ENCODE data around the gene KCNA10. TPM values are rescaled to one million over a fixed set of nuclear protein-coding genes. Genes with fewer than 3 reads are reported as not detected.

Gene KCNA10
- not detected for total RNA-seq

GRCh38 chr1:110519125-110519810 is at the start of gene KCNA10:
Gene KCNA10, minus strand, starts transcription at chr1:110519175. Its CDS starts 388 bp downstream, at chr1:110518787.
- ChIA-PET CTCF (no interaction called here), POLR2A (no interaction called here)

GRCh38 chr1:110566836-110567235 is 47.9 kb upstream of the KCNA10 start:
- CTCF ChIA-PET = no interaction called here
- POLR2A ChIA-PET = no interaction called here

- ChIA-PET POLR2A (no interaction called here), CTCF (interaction anchor here (3.6 kb wide), 1 partner anchor 11 kb away, joined by 10 read pairs; no protein-coding TSS in a partner anchor)
Observed at GRCh38 chr1:110565565-110565964, 46.6 kb upstream of the KCNA10 start.

- ChIA-PET CTCF (interaction anchor here (3.6 kb wide), 1 partner anchor 8 kb away, joined by 10 read pairs; no protein-coding TSS in a partner anchor), POLR2A (no interaction called here)
Observed at GRCh38 chr1:110563089-110563488, 44.1 kb upstream of the KCNA10 start.

- POLR2A ChIA-PET = no interaction called here
- CTCF ChIA-PET = no interaction called here
Observed at GRCh38 chr1:110561596-110561995, 42.6 kb upstream of the KCNA10 start.

- CTCF ChIA-PET = no interaction called here
- POLR2A ChIA-PET = no interaction called here
Observed at GRCh38 chr1:110559157-110559556, 40.2 kb upstream of the KCNA10 start.

- POLR2A ChIA-PET = interaction anchor here (0.7 kb wide), 1 partner anchor 207 kb away, joined by 3 read pairs; no protein-coding TSS in a partner anchor
- CTCF ChIA-PET = interaction anchor here (0.8 to 3.4 kb wide), 3 partner anchors 34 to 226 kb away, joined by 4 to 12 read pairs (median 4); no protein-coding TSS in a partner anchor
Observed at GRCh38 chr1:110557481-110557880, 38.5 kb upstream of the KCNA10 start.

- ChIA-PET CTCF (interaction anchor here (0.7 to 3.4 kb wide), 8 partner anchors 14 to 226 kb away, joined by 3 to 12 read pairs (median 4); no protein-coding TSS in a partner anchor), POLR2A (no interaction called here)
Observed at GRCh38 chr1:110556471-110556807, 37.5 kb upstream of the KCNA10 start.

- CTCF ChIA-PET = interaction anchor here (0.6 to 3.4 kb wide), 16 partner anchors 8 to 231 kb away, joined by 3 to 12 read pairs (median 4); partner anchors contain the start of gene KCNA2
- POLR2A ChIA-PET = no interaction called here
Observed at GRCh38 chr1:110555807-110556470, 37.0 kb upstream of the KCNA10 start.

GRCh38 chr1:110554871-110555801 is 36.2 kb upstream of the KCNA10 start:
- ChIA-PET CTCF (interaction anchor here (0.6 to 3.4 kb wide), 16 partner anchors 9 to 232 kb away, joined by 3 to 12 read pairs (median 4); partner anchors contain the start of gene KCNA2), POLR2A (no interaction called here)

- POLR2A ChIA-PET = no interaction called here
- CTCF ChIA-PET = no interaction called here
Observed at GRCh38 chr1:110551278-110551809, 32.4 kb upstream of the KCNA10 start.

GRCh38 chr1:110549831-110550230 is 30.9 kb upstream of the KCNA10 start:
- ChIA-PET CTCF (no interaction called here), POLR2A (no interaction called here)

GRCh38 chr1:110548381-110548780 is 29.4 kb upstream of the KCNA10 start:
- CTCF ChIA-PET = no interaction called here
- POLR2A ChIA-PET = no interaction called here

- ChIA-PET CTCF (no interaction called here), POLR2A (no interaction called here)
Observed at GRCh38 chr1:110547017-110547416, 28.0 kb upstream of the KCNA10 start.

GRCh38 chr1:110545492-110545891 is 26.5 kb upstream of the KCNA10 start:
- ChIA-PET POLR2A (no interaction called here), CTCF (interaction anchor here (0.9 kb wide), 1 partner anchor 10 kb away, joined by 3 read pairs; no protein-coding TSS in a partner anchor)

- POLR2A ChIA-PET = no interaction called here
- CTCF ChIA-PET = interaction anchor here (0.9 kb wide), 1 partner anchor 11 kb away, joined by 3 read pairs; no protein-coding TSS in a partner anchor
Observed at GRCh38 chr1:110544753-110545152, 25.8 kb upstream of the KCNA10 start.

GRCh38 chr1:110542725-110543124 is 23.8 kb upstream of the KCNA10 start:
- POLR2A ChIA-PET = no interaction called here

GRCh38 chr1:110541906-110542395 is 23.0 kb upstream of the KCNA10 start:
- CTCF ChIA-PET = no interaction called here
- POLR2A ChIA-PET = no interaction called here

More at GRCh38 chr1:110542725-110543124, 23.8 kb upstream of the KCNA10 start:
- CTCF ChIA-PET = interaction anchor here (1.0 kb wide), 1 partner anchor 13 kb away, joined by 3 read pairs; no protein-coding TSS in a partner anchor
